Globus pallidus (tissue), 1 donor: ENCODE measurements around the gene ARMC2.

Experiments used
- DNase-seq: peaks from one replicate; pipeline ENCODE4 v3.0.0-alpha.2; 2015; ENCODE audit warnings: low spot score

The ARMC2 gene

DNA sequence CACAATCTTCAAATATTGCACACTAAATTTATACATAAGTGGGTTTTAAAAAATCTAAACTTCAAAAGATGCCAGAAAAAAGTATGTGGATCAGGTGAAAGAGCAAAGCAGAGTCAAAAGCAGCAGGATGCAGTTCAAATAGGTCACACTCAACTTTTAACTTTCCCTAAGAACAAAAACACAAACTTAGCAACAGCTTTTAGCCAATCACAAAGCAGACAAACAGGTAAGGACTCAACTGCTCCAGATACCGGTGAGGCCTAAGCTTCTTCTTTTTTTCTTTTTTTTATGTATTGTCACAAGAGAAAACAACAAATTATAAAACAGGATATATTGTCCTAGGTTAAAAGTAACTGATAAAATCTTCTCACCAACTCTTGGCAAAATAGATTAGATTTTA is 171.7 kb downstream of the ARMC2 start:
- DNase-seq, result no peak

DNA sequence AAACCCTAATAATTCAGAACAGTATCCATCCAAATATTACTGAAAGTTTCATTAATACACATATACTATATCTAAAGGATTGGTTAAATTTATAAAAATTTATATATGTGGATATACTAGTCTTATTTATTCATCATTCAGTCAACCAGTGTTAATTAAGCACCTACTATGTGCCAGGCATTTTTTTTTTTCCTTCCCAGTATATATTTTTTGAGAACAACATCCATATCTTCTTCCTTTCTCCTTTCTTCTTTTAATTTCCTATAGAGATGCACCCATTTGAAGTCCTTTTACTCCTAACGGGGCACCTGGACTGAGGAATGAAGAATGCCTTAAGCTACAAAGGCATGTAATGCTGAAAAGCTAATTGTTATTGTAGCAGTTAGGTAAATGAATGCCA is 173.6 kb downstream of the ARMC2 start:
- DNase-seq, result no peak

DNA sequence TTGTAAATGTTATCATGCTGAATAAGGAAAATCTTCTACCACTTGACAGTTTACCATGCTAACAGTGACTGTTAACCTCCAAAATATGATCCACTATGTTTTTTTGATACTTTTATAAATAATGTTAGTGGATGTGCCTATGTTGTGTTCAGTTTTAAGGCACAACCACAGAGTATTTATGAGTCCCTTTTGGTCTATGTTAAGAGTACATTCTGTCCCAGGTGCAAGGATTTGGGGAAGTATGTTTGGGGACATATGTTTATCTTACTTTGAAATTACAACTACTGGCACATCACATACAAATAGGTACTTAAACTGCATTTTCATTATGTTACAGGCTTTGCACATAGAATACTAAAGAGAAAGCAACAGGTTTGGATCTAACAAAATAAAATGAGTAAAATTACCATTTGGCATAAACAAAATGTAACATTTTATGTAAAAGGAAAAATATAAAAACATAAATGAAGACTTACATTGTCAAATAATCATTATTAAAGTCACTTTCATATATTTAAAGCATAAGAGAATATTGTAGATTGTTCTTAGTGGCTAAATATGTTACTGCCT is 175.2 kb downstream of the ARMC2 start:
- no peak for DNase-seq
